SK-N-SH treated with all-trans-retinoic acid at 6 μM for 48 hours (cell line): Measurements from ENCODE around the gene ELF5.

Experiments used
- ATAC-seq: fragments of 200-7000 bp; cut with Tn5 transposase; 3 replicates; pipeline ENCODE4 v1.9.1; 2020; ENCODE audit warnings: mild to moderate bottlenecking, moderate library complexity
- ARNTL ChIP-seq: fragments of 450-650 bp; formaldehyde crosslinking; IDR thresholded peaks from 2 replicates; pipeline ENCODE4 v1.5.0; 2020; ENCODE audit warnings: low read depth, mild to moderate bottlenecking, moderate library complexity, borderline replicate concordance
- BACH2 ChIP-seq: fragments of 250-450 bp; sonication (Bioruptor Pico); IDR thresholded peaks from 2 replicates; pipeline ENCODE4 v1.9.0; 2021; ENCODE audit warnings: mild to moderate bottlenecking, borderline replicate concordance
- CSDC2 ChIP-seq: fragments of 250-450 bp; sonication (Bioruptor Pico); IDR thresholded peaks from 2 replicates; pipeline ENCODE4 v1.5.0; 2020; ENCODE audit warnings: mild to moderate bottlenecking, moderate library complexity
- ESRRG ChIP-seq: fragments of 250-450 bp; sonication (Bioruptor Pico); IDR thresholded peaks from 2 replicates; pipeline ENCODE4 v1.6.1; 2021; ENCODE audit warnings: mild to moderate bottlenecking
- GLIS3 ChIP-seq: fragments of 250-450 bp; sonication (Bioruptor Pico); IDR thresholded peaks from 2 replicates; pipeline ENCODE4 v1.5.0; 2020; ENCODE audit warnings: mild to moderate bottlenecking, moderate library complexity
- ISL1 ChIP-seq: fragments of 250-450 bp; sonication (Bioruptor Pico); IDR thresholded peaks from 2 replicates; pipeline ENCODE4 v2.1.2; 2022; ENCODE audit warnings: mild to moderate bottlenecking, moderate library complexity
- OSR1 ChIP-seq: fragments of 250-450 bp; sonication (Bioruptor Pico); IDR thresholded peaks from 2 replicates; pipeline ENCODE4 v1.8.0; 2022; ENCODE audit warnings: moderate library complexity, mild to moderate bottlenecking, inconsistent platforms
- POU6F1 ChIP-seq: fragments of 250-450 bp; sonication (Bioruptor Pico); IDR thresholded peaks from 2 replicates; pipeline ENCODE4 v1.8.0; 2021; ENCODE audit warnings: low read depth, mild to moderate bottlenecking, moderate library complexity, borderline replicate concordance
- PPARA ChIP-seq: fragments of 250-450 bp; sonication (Bioruptor Pico); IDR thresholded peaks from 2 replicates; pipeline ENCODE4 v1.5.0; 2020; ENCODE audit warnings: mild to moderate bottlenecking, borderline replicate concordance
- TCF4 ChIP-seq: fragments of 250-450 bp; sonication (Bioruptor Pico); IDR thresholded peaks from 2 replicates; pipeline ENCODE4 v1.8.0; 2021; ENCODE audit warnings: mild to moderate bottlenecking, moderate library complexity, borderline replicate concordance
- TOX ChIP-seq: fragments of 250-450 bp; sonication (Bioruptor Pico); IDR thresholded peaks from 2 replicates; pipeline ENCODE4 v1.8.0; 2021; ENCODE audit warnings: mild to moderate bottlenecking, moderate library complexity, borderline replicate concordance
- TSHZ2 ChIP-seq: fragments of 250-450 bp; sonication (Bioruptor Pico); IDR thresholded peaks from 2 replicates; pipeline ENCODE4 v1.5.0; 2020; ENCODE audit warnings: mild to moderate bottlenecking, moderate library complexity
- ZC3H10 ChIP-seq: fragments of 250-450 bp; sonication (Bioruptor Pico); IDR thresholded peaks from 2 replicates; pipeline ENCODE4 v1.5.1; 2021; ENCODE audit warnings: mild to moderate bottlenecking, moderate library complexity
- ZFP3 ChIP-seq: fragments of 250-450 bp; sonication (Bioruptor Pico); IDR thresholded peaks from 2 replicates; pipeline ENCODE4 v1.5.0; 2020; ENCODE audit warnings: mild to moderate bottlenecking, moderate library complexity
- ZNF565 ChIP-seq: fragments of 450-650 bp; formaldehyde crosslinking; conservative IDR thresholded peaks from 2 replicates; pipeline ENCODE4 v1.5.0; 2020; ENCODE audit warnings: low read depth, mild to moderate bottlenecking, moderate library complexity
- ZNF70 ChIP-seq: fragments of 450-650 bp; formaldehyde crosslinking; IDR thresholded peaks from 2 replicates; pipeline ENCODE4 v1.5.0; 2020; ENCODE audit warnings: mild to moderate bottlenecking, moderate library complexity
- ZNF8 ChIP-seq: fragments of 450-650 bp; formaldehyde crosslinking; IDR thresholded peaks from 2 replicates; pipeline ENCODE4 v1.5.0; 2020; ENCODE audit warnings: mild to moderate bottlenecking, moderate library complexity
- TF ChIP-seq, protein P1 (sequence below): fragments of 250-450 bp; sonication (Bioruptor Pico); IDR thresholded peaks from 2 replicates; pipeline ENCODE4 v1.5.1; 2020; ENCODE audit warnings: low read depth, mild to moderate bottlenecking, moderate library complexity
- TF ChIP-seq, protein P2 (sequence below): fragments of 250-450 bp; sonication (Bioruptor Pico); IDR thresholded peaks from 2 replicates; pipeline ENCODE4 v1.8.0; 2020; ENCODE audit warnings: mild to moderate bottlenecking, moderate library complexity, borderline replicate concordance

ELF5 gene

GRCh38 chr11:34524696-34525095, 11.1 kb upstream of the ELF5 start (continued):
- TF ChIP-seq, protein P1, sequence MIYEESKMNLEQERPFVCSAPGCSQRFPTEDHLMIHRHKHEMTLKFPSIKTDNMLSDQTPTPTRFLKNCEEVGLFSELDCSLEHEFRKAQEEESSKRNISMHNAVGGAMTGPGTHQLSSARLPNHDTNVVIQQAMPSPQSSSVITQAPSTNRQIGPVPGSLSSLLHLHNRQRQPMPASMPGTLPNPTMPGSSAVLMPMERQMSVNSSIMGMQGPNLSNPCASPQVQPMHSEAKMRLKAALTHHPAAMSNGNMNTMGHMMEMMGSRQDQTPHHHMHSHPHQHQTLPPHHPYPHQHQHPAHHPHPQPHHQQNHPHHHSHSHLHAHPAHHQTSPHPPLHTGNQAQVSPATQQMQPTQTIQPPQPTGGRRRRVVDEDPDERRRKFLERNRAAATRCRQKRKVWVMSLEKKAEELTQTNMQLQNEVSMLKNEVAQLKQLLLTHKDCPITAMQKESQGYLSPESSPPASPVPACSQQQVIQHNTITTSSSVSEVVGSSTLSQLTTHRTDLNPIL (CRISPR knock-in tag), result no peak
- no peak for TF ChIP-seq ZFP3

GRCh38 chr11:34523053-34523452, 9.5 kb upstream of the ELF5 start:
- no peak for ATAC-seq
- TF ChIP-seq ZNF8, result peak; percentile 4; the same call in 1 of the 2 replicates
- 0 out of 2 replicates have a peak, but pooled peaks have one; percentile 31 for TF ChIP-seq ESRRG (CRISPR knock-in tag)
- peak; percentile 15 for TF ChIP-seq ISL1
- TF ChIP-seq, protein P2, sequence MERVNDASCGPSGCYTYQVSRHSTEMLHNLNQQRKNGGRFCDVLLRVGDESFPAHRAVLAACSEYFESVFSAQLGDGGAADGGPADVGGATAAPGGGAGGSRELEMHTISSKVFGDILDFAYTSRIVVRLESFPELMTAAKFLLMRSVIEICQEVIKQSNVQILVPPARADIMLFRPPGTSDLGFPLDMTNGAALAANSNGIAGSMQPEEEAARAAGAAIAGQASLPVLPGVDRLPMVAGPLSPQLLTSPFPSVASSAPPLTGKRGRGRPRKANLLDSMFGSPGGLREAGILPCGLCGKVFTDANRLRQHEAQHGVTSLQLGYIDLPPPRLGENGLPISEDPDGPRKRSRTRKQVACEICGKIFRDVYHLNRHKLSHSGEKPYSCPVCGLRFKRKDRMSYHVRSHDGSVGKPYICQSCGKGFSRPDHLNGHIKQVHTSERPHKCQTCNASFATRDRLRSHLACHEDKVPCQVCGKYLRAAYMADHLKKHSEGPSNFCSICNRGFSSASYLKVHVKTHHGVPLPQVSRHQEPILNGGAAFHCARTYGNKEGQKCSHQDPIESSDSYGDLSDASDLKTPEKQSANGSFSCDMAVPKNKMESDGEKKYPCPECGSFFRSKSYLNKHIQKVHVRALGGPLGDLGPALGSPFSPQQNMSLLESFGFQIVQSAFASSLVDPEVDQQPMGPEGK, result no peak
- no peak for TF ChIP-seq ZNF70 (CRISPR knock-in tag)
- TF ChIP-seq OSR1 (CRISPR knock-in tag), result no peak
- peak; percentile 92 for TF ChIP-seq TCF4 (CRISPR knock-in tag)
- TF ChIP-seq TSHZ2 (CRISPR knock-in tag), result peak; percentile 74
- no peak for TF ChIP-seq ZC3H10 (CRISPR knock-in tag)
- TF ChIP-seq, all 23 proteins: peak for 5

DNA sequence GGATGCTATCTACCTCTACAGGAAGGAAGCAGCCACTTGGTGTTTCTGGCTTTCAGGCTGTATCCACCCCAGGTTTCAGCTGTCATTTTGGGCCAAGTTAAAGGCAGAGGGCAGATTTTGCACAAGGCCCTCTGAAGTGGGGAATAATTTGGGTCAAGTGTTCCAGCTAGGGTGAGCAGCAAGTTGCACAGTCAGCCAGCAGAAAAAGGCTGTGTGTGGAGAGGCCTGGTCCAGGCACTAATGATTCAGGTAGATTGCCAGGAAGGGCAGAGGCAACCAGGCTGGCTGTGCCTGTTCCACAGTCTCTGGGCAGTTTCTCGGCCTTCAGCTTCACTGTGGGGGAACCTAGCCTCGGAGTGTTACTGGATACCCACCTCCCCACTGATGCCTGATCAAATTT, 8.6 kb upstream of the ELF5 start:
- no peak for TF ChIP-seq CSDC2
- TF ChIP-seq BACH2, result no peak
- TF ChIP-seq POU6F1 (CRISPR knock-in tag), result no peak
- no peak for TF ChIP-seq ZNF565
- TF ChIP-seq ZFP3, result no peak
- TF ChIP-seq ARNTL (CRISPR knock-in tag), result no peak
- TF ChIP-seq ISL1, result no peak
- no peak for TF ChIP-seq ZNF70 (CRISPR knock-in tag)
- TF ChIP-seq GLIS3, result no peak
- TF ChIP-seq TCF4 (CRISPR knock-in tag), result no peak
- TF ChIP-seq ZC3H10 (CRISPR knock-in tag), result no peak
- TF ChIP-seq TSHZ2 (CRISPR knock-in tag), result no peak
- no peak for TF ChIP-seq OSR1 (CRISPR knock-in tag)
- TF ChIP-seq ZNF8, result no peak
- TF ChIP-seq, protein P1 (CRISPR knock-in tag), result no peak
- no peak for TF ChIP-seq PPARA (CRISPR knock-in tag)
- TF ChIP-seq, protein P2, result no peak
- no peak for TF ChIP-seq TOX (CRISPR knock-in tag)
- TF ChIP-seq, all 23 proteins: peak for 0

More for the DNA sequence above, 8.6 kb upstream of the ELF5 start:
- ATAC-seq, result no peak
